GM19324 (cell line): Measurements from ENCODE around the gene SFMBT2.
"Not testable (repeated sequence)": the region's sequence is repeated elsewhere in the genome, so short reads cannot be mapped to it uniquely, and the experiment has no call there.

Source experiments
- ATAC-seq: cut with Tn5 transposase; IDR thresholded peaks from one replicate; pipeline ENCODE4 v1.9.1; 2021; ENCODE audit warnings: mild to moderate bottlenecking, moderate library complexity; ENCODE audit not compliant: unreplicated experiment, low FRiP score

SFMBT2 gene

DNA sequence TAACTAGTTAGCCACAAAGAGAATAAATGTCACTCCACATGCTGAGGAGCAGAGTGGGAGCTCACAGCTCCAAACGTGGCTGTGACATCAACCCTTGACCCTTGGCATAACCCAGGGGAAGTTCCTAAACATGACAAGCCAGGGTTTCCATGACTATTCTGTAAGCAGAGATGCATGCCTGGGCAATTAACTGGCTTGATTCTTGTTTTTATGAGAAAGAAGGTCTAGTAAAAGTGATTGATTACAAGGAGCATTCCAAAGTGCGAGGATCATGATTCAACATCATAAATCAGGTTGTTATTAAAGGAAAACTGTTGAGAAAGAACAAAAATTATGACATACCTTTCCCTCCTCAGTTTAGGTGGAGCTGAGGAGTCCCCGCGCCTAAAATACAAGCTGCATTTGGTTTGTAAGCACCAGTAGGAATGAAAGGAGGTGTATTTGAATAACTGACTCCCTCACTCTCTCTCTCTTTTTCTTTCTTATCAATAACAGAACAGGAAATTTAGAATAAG lies 108.4 kb downstream of the SFMBT2 start:
- no peak for ATAC-seq

DNA sequence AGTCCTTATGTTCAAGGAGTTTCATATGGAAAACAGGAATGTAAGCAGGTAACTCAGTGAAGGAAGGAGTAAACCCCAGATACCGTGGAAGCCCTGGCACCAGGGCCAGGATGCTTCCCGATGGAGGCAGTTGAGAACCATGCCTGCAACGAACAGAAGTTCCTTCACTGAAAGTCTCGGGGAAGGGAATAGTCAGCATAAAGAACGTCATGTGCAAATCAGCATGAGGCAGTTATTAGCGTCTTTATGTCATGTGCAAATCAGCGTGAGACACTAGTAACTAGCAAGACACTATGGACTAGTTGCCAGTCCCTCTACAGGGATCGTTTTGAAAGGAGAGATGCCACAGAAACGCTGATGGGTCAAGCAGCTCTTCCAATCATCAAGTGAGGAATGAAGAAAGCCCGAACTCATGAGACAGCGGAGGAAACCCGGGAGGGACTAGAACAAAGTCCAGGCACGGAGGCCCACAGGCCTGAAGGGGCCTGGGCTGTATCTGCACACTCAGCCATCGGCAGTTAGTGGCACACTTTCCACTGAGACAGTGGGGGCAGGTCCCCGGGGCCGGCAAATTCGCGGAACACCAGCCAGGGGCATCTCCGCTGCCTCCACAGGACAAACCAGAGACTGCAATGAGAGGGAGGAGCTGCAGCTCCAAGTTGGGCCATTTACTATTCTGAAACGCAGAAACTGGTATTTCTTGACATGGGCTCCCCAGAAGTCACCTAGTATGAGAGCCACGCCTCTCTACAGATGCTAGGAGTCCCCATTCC lies 109.6 kb downstream of the SFMBT2 start:
- ATAC-seq, result no peak

DNA sequence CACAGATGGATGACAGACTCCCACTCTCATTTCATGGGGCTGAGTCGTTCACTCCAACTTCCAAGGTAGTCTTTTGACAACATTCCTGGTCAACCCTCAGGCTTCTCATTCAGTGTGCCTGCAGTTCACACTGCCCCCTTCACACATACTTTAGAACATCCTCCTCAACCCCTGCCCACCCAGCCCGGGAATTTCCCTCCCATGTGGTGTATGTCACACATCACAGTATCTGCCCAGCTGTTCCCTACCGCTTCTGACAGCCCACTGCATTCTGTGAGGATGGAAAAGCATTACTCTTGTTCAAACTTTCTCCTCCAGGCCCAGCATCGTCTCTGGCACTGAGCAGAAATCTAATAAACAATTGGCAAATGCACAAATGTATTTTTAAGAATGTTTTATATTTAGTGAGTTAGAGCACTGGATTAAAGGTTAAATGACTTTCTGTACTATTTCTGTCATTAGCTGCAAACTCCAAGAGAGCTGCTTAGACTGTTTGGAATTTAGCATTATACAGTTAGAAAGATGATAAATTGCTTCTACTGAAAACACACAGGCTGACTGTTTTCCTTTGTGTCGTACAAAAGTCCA lies 110.4 kb downstream of the SFMBT2 start:
- no peak for ATAC-seq

DNA sequence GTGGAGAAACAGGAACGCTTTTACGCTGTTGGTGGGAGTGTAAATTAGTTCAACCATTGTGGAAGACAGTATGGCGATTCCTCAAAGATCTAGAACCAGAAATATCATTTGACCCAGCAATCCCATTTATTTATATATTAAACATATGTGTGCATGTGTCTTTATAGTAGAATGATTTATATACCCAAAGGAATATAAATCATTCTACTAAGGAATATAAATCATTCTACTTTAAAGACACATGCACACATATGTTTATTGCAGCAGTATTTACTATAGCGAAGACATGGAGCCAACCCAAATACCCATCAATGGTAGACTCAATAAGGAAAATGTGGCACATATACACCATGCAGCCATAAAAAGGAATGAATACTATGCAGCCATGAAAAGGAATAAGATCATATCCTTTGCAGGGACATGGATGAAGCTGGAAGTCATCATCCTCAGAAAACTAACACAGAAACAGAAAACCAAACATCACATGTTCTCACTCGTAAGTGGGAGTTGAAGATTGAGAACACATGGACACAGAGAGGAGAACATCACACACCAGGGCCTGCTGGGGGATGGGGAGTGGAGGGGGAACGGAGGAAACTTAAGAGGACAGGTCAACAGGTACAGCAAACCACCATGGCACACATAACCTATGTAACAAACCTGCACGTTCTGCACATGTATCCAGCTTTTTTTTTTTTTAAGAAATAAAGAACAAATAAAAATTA lies 111.1 kb downstream of the SFMBT2 start:
- ATAC-seq, result not testable (repeated sequence)

DNA sequence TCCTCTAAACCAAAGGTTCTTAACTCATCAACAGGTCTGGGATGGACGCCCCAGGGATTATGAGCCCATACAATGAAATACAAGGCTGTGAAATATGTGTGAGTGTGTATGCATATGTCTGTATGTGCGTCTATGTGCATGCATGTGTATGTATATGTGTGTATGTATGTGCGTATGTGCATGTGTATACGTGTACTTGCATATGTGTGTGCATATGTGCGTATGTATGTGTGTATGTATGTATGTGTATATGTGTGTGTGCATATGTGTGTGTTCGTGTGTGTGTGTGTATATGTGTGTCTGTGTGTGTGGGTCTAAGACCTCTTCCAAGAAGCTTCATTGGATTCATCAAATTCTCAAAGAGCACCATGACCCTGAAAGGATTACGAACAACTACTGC lies 112.3 kb downstream of the SFMBT2 start:
- ATAC-seq, result no peak

DNA sequence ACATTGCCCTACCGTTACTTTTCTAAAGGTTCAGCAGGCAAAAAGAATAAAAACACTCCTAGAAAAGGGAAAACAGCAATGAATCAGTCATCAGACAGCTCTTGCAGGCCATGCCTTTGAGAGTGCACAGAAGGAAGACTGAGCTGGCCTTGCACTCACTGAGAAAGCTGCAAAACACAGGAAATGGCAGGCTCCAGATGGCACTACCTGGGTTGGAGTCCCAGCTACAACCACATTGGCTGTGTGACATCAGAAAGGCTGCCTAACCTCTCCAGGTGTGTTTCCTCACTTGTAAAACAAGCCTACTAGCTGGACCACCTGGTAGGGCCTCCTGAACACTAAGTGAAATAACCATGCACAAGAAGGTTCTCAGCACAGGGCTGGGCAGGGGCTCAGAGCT lies 113.7 kb downstream of the SFMBT2 start:
- no peak for ATAC-seq

DNA sequence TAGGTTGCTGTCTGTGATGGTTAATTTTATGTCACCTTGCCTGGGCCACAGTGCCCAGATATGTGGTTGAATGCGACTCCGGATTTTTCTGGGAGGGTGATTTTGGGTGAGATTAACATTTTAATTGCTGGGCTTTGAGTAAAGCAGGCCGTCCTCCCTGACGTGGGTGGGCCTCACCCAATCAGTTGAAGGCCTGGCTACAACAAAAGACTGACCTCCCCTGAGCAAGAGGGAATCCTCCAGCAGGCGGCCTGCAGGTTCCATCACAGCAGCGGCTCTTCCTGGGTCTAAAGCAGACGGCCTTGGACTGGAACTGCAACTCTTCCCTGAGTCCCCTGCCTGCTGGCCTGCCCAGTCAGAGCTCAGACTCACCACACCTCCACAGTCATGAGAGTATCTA lies 114.2 kb downstream of the SFMBT2 start:
- no peak for ATAC-seq

DNA sequence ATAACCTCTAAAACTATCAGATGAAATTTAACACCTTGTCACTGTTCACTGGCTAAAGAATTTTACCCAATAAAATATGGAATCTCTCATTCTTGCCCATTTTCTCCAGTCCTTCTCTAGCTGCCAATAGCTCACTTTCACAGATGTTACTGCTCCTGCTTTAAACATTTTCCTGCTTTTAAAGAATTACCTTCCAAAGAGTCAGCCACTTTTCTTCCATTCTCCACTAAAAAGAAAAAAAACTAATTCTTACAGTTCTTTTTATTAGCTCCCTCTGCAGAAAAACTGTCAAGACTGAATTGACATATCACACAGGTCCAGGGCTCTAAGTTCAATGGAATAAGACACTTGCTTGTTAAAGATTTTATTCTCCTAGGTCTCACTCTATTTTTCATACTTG lies 114.8 kb downstream of the SFMBT2 start:
- no peak for ATAC-seq

DNA sequence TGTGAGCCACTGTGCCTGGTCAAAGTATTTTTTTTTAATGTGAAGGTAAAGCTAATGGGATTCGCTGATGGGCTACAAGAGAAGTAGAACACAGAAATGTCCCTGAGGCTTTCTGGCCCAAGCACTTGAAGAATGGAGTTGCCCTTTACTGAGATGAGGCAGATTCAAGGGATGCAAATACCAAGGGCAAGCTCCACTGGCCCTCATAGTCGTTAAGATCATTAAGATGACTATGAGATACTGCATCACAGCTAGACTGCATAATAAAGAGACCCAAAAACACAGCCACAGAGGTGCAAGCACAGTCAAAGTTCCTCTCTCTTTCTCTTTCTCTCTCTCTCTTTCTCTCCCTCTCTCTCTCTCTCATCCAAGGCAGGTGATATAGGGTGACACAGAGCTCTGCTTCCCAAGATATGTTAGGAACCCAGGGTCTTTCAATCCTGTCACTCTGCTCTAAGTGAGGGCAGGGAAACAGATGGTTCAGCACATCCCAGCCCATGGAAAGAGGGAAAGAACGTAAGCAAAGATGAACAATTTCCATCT lies 117.4 kb downstream of the SFMBT2 start:
- no peak for ATAC-seq

DNA sequence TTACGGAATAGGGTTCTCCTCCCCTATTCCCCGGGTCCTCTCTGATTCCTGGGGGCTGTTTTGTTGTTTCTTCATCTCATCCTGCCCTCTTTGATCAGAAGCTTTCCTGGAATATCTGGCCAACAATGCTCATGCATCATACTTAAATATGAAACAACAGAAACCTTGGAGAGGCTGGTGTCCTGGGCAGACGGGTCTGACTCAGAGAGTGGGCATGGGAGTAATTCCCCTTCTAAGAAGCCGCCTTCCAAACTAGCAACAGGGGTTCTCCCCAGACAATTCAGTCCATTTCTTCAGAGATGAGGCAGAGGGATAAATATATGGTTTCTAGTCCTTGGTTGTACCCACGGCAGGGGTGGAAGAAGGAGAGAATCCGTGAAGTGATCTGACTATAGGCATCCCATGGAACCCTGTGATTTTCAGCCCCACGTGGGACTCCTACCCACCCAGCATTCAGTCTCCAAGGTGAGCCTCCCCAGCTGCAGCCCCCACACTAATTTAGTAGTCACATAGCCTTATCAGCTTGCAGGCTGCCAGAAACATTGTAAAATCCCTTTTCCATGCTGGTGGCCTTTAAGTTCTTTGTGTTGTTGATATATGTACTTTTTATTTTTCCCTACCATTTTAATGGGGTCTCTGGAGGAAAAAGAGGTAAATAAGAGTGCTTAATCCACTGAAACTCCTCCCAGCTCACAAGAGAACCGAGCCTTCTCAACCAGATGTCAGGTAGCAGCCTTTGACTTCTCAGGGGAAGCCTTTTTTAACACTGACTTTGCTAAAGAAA lies 119.2 kb downstream of the SFMBT2 start:
- ATAC-seq, result no peak

DNA sequence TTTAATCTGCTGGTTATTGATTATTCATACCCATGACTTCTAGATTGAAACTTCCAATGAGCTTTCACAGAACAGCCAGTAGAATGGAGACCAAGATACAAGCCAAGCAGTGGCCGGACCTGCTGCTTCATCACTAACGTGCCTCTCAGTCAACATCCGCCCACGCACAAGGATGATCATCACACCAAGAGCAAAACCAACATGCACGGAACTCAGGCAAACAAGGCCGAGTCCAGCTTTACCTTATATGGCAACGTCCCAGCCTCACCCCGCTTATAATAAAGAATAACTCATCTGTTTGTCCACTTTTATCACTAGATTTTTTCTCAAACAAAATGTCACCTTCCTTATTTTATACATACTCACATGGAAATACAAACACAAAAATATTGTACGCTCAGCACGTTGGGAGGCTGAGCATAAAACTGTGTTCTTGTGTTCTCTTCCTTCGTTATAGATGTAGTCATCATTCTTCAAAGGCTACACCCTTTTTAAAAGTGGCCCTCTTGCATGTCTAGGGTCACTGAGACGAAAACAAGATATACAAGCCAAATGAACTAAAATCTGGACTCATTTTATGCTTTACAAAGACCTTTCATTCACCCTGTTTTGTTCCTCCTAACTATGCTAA lies 122.7 kb downstream of the SFMBT2 start:
- no peak for ATAC-seq

DNA sequence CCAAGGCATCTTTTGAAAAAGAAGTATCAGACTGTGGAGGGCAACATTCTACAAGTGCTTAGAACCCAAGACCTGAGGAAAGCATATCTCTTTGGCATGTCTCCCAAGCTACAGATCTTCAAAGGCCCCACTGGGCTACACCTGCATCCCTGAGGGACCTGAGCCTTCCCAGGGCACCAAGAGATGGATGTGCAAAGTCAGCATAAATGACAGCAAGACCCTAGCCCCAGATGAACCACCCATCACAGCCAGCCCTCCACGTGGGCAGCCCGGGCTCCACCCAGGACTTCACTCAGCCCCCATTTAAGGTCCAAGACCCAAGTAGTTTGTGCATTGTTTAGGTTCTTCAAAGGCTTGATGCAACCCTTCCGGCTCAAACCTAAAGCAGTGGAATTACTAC lies 123.5 kb downstream of the SFMBT2 start:
- ATAC-seq, result no peak

DNA sequence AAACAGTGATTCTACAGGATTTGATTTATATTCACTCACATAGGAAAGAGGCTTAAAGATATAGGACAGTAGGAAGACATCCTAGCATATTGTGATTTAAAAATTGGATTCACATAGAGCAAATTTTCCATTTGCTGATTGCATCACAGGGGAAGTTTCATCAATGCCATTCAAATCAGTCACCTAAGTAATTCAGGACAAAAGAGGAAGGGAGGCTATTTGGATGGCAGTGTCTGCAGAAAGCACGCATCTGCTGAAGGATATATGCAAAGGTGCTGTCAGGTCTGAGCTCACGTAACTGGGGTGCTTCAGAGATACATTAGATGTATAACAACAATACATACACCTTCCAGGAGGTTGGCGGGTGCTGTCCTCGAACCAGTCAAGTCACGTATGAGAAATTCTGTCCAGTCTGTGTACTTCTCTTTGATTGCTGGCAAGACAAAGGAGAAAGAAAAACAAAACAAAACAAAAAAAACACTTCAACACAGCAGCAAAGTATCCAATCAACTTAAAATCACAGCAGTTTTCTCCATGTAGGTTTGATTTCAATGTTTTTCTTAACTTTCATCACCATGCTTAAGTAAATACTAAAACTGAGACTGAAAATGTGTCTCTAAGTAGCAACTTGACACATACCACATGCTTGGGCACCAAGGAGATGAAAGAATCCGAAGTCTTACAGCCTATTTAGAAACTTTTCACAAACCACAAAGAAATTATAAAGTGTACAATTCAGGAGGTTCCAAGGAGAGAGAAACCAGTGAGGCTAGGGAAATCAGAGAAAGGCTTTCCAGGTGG lies 125.1 kb downstream of the SFMBT2 start:
- ATAC-seq, result no peak

DNA sequence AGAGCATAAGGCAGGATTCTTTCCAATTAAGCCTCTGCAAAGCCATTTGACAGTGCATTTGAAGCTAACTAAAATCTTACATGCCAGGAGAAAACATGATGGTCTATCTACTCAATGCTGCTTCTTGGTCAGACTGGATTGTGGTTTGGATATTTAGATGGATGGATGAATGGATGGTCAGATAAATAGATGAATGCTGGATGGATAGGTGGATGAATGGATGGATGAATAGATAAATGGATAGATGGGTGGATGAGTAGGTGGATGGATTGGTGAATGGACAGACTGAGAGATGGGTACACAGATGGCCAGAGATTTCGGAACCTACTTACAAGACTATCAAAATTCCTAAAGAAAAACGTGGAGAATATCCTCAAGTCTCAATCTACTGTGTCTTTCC lies 127.6 kb downstream of the SFMBT2 start:
- no peak for ATAC-seq

DNA sequence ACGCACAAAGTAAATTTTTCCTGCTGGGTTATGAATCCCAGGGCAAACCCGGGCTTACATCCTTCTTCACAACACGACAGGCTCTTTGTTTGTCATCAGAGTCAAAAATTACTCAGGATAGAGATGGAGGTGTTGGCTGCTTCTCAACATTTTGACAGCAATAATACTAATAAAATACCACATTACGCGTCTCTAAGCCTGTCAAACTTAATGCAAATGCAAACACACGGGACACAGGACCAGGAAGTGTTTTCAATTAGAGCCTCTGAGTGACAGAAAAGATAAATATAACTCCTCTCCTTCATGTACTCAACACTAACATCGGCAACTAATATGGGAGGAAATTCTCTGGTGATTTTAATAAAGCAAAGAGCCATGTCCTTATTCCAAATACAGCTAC lies 128.4 kb downstream of the SFMBT2 start:
- ATAC-seq, result no peak

DNA sequence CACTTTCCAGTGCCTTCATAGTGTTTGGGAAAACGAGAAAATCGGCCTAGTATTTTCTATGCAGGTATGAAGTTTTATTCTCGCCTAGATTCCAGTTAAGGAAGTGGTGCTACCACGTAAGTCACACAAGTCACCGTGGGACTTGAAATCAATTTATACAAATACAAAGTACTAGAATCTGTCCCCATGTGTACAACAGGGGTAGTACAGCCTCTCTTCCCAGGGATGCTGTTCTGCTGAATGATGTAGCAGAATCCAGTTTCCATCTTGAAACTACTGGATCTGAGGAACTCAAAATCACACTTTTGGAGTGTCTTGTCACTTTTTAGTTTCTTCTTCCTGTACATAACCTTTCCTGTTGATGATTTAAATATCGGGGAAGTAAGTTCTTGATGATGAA lies 129.4 kb downstream of the SFMBT2 start:
- no peak for ATAC-seq

DNA sequence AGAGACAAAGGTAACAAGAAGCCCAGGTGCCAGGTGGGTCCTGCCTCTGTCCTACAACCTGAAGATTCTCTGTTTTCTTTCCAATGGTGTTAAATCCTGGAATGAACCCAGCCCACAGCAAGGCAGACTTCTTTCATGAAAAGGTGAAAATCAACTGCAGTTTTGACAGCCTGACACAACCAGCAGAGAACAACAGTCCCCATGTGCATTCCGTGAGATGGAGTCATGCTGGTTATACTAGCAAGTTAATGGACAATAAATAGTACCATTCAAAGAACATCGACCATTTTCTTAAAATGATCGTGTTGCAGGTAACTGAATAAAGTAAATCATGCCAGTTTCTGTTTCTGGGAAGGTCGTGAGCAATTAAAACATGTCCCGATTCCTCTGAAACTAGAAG lies 131.5 kb downstream of the SFMBT2 start:
- no peak for ATAC-seq

DNA sequence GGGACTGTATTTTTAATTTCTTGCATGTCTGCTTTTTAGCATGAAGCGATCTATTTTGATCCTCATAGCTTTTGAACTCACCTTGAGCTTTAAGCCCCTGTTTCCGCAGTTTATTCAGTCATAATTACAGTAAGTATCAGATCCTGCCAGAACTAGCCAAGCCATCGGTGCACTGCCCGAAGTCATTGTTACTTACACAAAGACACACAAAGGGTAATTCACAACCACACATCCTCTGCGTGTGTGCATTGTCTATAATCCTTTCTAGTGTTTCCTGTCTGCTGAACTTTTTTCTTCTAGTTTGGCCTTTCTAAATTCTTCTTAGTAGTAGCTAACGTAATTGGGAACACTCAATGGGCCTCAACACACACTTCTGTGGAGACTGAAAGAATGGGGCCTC lies 133.0 kb downstream of the SFMBT2 start:
- ATAC-seq, result no peak

DNA sequence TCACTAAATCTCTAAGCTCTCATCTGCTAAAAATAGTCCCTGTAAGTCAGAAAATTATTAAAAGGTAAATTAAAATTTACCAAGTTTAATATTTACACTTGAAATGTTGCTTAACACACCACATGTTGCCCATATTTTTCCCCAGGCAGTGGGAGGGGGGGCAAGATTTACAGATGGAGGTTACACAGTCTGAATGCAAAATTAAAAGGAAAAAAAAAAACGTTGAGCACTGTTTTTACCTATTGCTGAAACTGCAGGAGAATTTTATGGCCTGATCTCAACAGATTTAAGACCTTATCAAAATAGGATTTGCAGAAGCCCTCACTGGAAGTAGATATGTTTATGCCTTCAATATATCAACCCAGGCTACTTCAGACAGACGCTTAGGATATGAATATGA lies 133.4 kb downstream of the SFMBT2 start:
- no peak for ATAC-seq
